SK-N-SH treated with all-trans-retinoic acid at 6 μM for 48 hours (cell line): ENCODE measurements around the gene FAS.

Experiments
- ATAC-seq: fragments of 200-7000 bp; cut with Tn5 transposase; 3 replicates; pipeline ENCODE4 v1.9.1; 2020; ENCODE audit warnings: mild to moderate bottlenecking, moderate library complexity
- ARNTL ChIP-seq: fragments of 450-650 bp; formaldehyde crosslinking; IDR thresholded peaks from 2 replicates; pipeline ENCODE4 v1.5.0; 2020; ENCODE audit warnings: low read depth, mild to moderate bottlenecking, moderate library complexity, borderline replicate concordance
- BACH2 ChIP-seq: fragments of 250-450 bp; sonication (Bioruptor Pico); IDR thresholded peaks from 2 replicates; pipeline ENCODE4 v1.9.0; 2021; ENCODE audit warnings: mild to moderate bottlenecking, borderline replicate concordance
- CREB5 ChIP-seq: fragments of 250-450 bp; sonication (Bioruptor Pico); IDR thresholded peaks from 2 replicates; pipeline ENCODE4 v1.5.1; 2020; ENCODE audit warnings: low read depth, mild to moderate bottlenecking, moderate library complexity
- CSDC2 ChIP-seq: fragments of 250-450 bp; sonication (Bioruptor Pico); IDR thresholded peaks from 2 replicates; pipeline ENCODE4 v1.5.0; 2020; ENCODE audit warnings: mild to moderate bottlenecking, moderate library complexity
- CSRNP3 ChIP-seq: fragments of 250-450 bp; sonication (Bioruptor Pico); IDR thresholded peaks from 2 replicates; pipeline ENCODE4 v1.5.1; 2021; ENCODE audit warnings: mild to moderate bottlenecking, moderate library complexity
- ESRRG ChIP-seq: fragments of 250-450 bp; sonication (Bioruptor Pico); IDR thresholded peaks from 2 replicates; pipeline ENCODE4 v1.6.1; 2021; ENCODE audit warnings: mild to moderate bottlenecking
- GLIS3 ChIP-seq: fragments of 250-450 bp; sonication (Bioruptor Pico); IDR thresholded peaks from 2 replicates; pipeline ENCODE4 v1.5.0; 2020; ENCODE audit warnings: mild to moderate bottlenecking, moderate library complexity
- ISL1 ChIP-seq: fragments of 250-450 bp; sonication (Bioruptor Pico); IDR thresholded peaks from 2 replicates; pipeline ENCODE4 v2.1.2; 2022; ENCODE audit warnings: mild to moderate bottlenecking, moderate library complexity
- OSR1 ChIP-seq: fragments of 250-450 bp; sonication (Bioruptor Pico); IDR thresholded peaks from 2 replicates; pipeline ENCODE4 v1.8.0; 2022; ENCODE audit warnings: moderate library complexity, mild to moderate bottlenecking, inconsistent platforms
- PATZ1 ChIP-seq: fragments of 250-450 bp; sonication (Bioruptor Pico); IDR thresholded peaks from 2 replicates; pipeline ENCODE4 v1.8.0; 2020; ENCODE audit warnings: mild to moderate bottlenecking, moderate library complexity, borderline replicate concordance
- POU6F1 ChIP-seq: fragments of 250-450 bp; sonication (Bioruptor Pico); IDR thresholded peaks from 2 replicates; pipeline ENCODE4 v1.8.0; 2021; ENCODE audit warnings: low read depth, mild to moderate bottlenecking, moderate library complexity, borderline replicate concordance
- PPARA ChIP-seq: fragments of 250-450 bp; sonication (Bioruptor Pico); IDR thresholded peaks from 2 replicates; pipeline ENCODE4 v1.5.0; 2020; ENCODE audit warnings: mild to moderate bottlenecking, borderline replicate concordance
- SNAI2 ChIP-seq: fragments of 250-450 bp; sonication (Bioruptor Pico); IDR thresholded peaks from 2 replicates; pipeline ENCODE4 v1.5.0; 2020; ENCODE audit warnings: mild to moderate bottlenecking, moderate library complexity
- TCF4 ChIP-seq: fragments of 250-450 bp; sonication (Bioruptor Pico); IDR thresholded peaks from 2 replicates; pipeline ENCODE4 v1.8.0; 2021; ENCODE audit warnings: mild to moderate bottlenecking, moderate library complexity, borderline replicate concordance
- TOX ChIP-seq: fragments of 250-450 bp; sonication (Bioruptor Pico); IDR thresholded peaks from 2 replicates; pipeline ENCODE4 v1.8.0; 2021; ENCODE audit warnings: mild to moderate bottlenecking, moderate library complexity, borderline replicate concordance
- ZC3H10 ChIP-seq: fragments of 250-450 bp; sonication (Bioruptor Pico); IDR thresholded peaks from 2 replicates; pipeline ENCODE4 v1.5.1; 2021; ENCODE audit warnings: mild to moderate bottlenecking, moderate library complexity
- ZFP30 ChIP-seq: fragments of 450-650 bp; formaldehyde crosslinking; IDR thresholded peaks from 2 replicates; pipeline ENCODE4 v1.5.0; 2022; ENCODE audit warnings: mild to moderate bottlenecking, moderate library complexity
- ZNF70 ChIP-seq: fragments of 450-650 bp; formaldehyde crosslinking; IDR thresholded peaks from 2 replicates; pipeline ENCODE4 v1.5.0; 2020; ENCODE audit warnings: mild to moderate bottlenecking, moderate library complexity
- ZNF8 ChIP-seq: fragments of 450-650 bp; formaldehyde crosslinking; IDR thresholded peaks from 2 replicates; pipeline ENCODE4 v1.5.0; 2020; ENCODE audit warnings: mild to moderate bottlenecking, moderate library complexity

The FAS gene

GRCh38 chr10:89035461-89035860 is 44.9 kb downstream of the FAS start (continued):
- TF ChIP-seq POU6F1 (CRISPR knock-in tag) = no peak
- TF ChIP-seq CSDC2 (CRISPR knock-in tag) = no peak
- no peak for TF ChIP-seq ZFP30

- ATAC-seq = no peak
- TF ChIP-seq CSDC2 (CRISPR knock-in tag) = no peak
- TF ChIP-seq POU6F1 (CRISPR knock-in tag) = no peak
- no peak for TF ChIP-seq GLIS3 (CRISPR knock-in tag)
- no peak for TF ChIP-seq CREB5 (CRISPR knock-in tag)
- no peak for TF ChIP-seq ZFP30
- TF ChIP-seq PPARA (CRISPR knock-in tag) = no peak
- TF ChIP-seq BACH2 = no peak
- TF ChIP-seq CSRNP3 = no peak
- no peak for TF ChIP-seq ZC3H10 (CRISPR knock-in tag)
- TF ChIP-seq OSR1 = no peak
- TF ChIP-seq ZNF8 = no peak
- no peak for TF ChIP-seq TOX
- no peak for TF ChIP-seq ZNF70 (CRISPR knock-in tag)
- TF ChIP-seq ISL1 (CRISPR knock-in tag) = no peak
- no peak for TF ChIP-seq TCF4 (CRISPR knock-in tag)
- TF ChIP-seq ARNTL (CRISPR knock-in tag) = no peak
- no peak for TF ChIP-seq PATZ1 (CRISPR knock-in tag)
Measured at GRCh38 chr10:89037096-89037495, 46.5 kb downstream of the FAS start.

GRCh38 chr10:89042562-89042961 is 52.0 kb downstream of the FAS start:
- no peak for ATAC-seq
- TF ChIP-seq ESRRG (CRISPR knock-in tag) = no peak
- TF ChIP-seq ZC3H10 (CRISPR knock-in tag) = no peak
- TF ChIP-seq TCF4 (CRISPR knock-in tag) = no peak
- no peak for TF ChIP-seq PATZ1 (CRISPR knock-in tag)
- TF ChIP-seq OSR1 = no peak
- no peak for TF ChIP-seq GLIS3 (CRISPR knock-in tag)
- TF ChIP-seq CSRNP3 = no peak
- no peak for TF ChIP-seq CREB5 (CRISPR knock-in tag)
- TF ChIP-seq POU6F1 (CRISPR knock-in tag) = no peak
- no peak for TF ChIP-seq ARNTL (CRISPR knock-in tag)
- no peak for TF ChIP-seq TOX
- no peak for TF ChIP-seq ZNF70 (CRISPR knock-in tag)
- no peak for TF ChIP-seq SNAI2
